ENCODE measurements around the gene LEPROT. TPM values are rescaled to one million over a fixed set of nuclear protein-coding genes. Genes with fewer than 3 reads are reported as not detected.
A peak's percentile ranks its signal among the peaks of the same experiment; 100 is the strongest.

Gene LEPROT
- total and polyA plus RNA-seq, 2 of the 8 experiments (the other 6 are each of a cell fraction or from before 2014, with no cell fraction given), result 25.7 to 27.2 TPM

DNA sequence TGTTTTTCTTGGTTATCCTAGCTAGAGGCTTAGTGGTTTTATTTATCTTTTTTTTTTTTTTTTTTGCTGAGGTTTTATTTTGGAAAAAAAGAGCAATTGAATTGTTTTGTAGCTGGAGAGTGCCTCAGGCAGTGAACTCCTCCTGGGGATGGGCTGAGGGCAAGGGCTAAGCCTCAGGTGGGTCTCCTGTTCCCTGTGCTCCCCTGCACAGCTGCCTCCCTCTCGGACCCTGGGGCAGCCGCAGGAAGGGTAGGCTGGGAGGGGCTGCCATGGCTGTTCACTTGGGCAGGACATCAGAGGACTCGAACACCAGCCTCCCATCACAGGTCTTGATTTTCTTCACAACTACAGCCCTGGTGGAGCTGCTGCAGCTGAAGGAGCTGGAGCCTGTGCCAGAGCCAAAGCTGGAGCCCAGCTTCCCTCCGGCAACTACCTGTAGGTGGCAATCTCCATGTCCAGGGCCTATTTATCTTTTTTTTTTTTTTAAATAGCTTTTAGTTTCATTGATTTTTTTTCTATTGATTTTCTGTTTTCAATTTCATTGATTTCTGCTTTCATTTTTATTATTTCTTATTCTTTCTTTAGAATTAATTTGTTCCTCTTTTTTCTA, 28.9 kb downstream of the LEPROT start:
- Histone ChIP-seq H4K91ac (replicated peaks; ENCODE audit: insufficient read length, low read length) (no peak overlapping the region), H3K27me3 (replicated peaks in 1 of 4; ENCODE audit: control insufficient read depth in 3 of 4, extremely low read depth in 1 of 4, insufficient read depth in 3 of 4, low read length in 3 of 4) (no peaks in the 10 kb centered on the region; a peak in 1 of 7 replicates), H2AK5ac (ENCODE audit: low read depth, low read length) (no peak overlapping the region), H2BK20ac (ENCODE audit: low read length) (no peak overlapping the region), H2BK12ac (ENCODE audit: low read depth, low read length) (no peak overlapping the region), H3K9ac (replicated peaks in 1 of 4; ENCODE audit: extremely low read depth in 1 of 4, low read depth in 3 of 4, low read length in 3 of 4) (no peak overlapping the region), H3K56ac (replicated peaks; ENCODE audit: insufficient read length, low read depth, low read length) (no peak overlapping the region), H3K9me3 (ENCODE audit: insufficient read depth in 2 of 2, low read depth in 1 of 2, low read length in 1 of 2) (no peaks in the 10 kb centered on the region), H3K4ac (replicated peaks; ENCODE audit: insufficient read length, low read depth, low read length) (no peak overlapping the region), H2BK5ac (ENCODE audit: low read depth, low read length) (no peak overlapping the region), H4K5ac (ENCODE audit: insufficient read length, low read depth, low read length) (no peak overlapping the region), H3K36me3 (ENCODE audit: control insufficient read depth in 2 of 4, insufficient read depth in 4 of 4, low read length in 3 of 4) (no peaks in the 10 kb centered on the region), H2BK120ac (replicated peaks; ENCODE audit: low read depth, low read length) (no peak overlapping the region), H3K27ac (ENCODE audit: low read depth, low read length) (no peak overlapping the region), H2BK15ac (ENCODE audit: low read length) (no peak overlapping the region), H3K4me2 (ENCODE audit: insufficient read depth in 1 of 2, low read depth in 2 of 2, low read length in 2 of 2) (no peak overlapping the region), H3K79me2 (ENCODE audit: control insufficient read depth in 1 of 2, insufficient read depth in 2 of 2, low read length in 2 of 2) (no peaks in the 10 kb centered on the region), H3K18ac (ENCODE audit: extremely low read depth, low read length) (no peak overlapping the region), H4K20me1 (replicated peaks in 1 of 2; ENCODE audit: control insufficient read depth in 1 of 2, insufficient read depth in 2 of 2, low read length in 2 of 2) (no peaks in the 10 kb centered on the region), H3K23ac (ENCODE audit: insufficient read length) (no peak overlapping the region), H3K23me2 (ENCODE audit: low read depth, low read length) (no peaks in the 10 kb centered on the region), H3K4me1 (replicated peaks in 1 of 4; ENCODE audit: control insufficient read depth in 3 of 4, insufficient read depth in 4 of 4, low read length in 3 of 4) (peaks cover 0 to 5% (median 4%) of the 10 kb centered on the region in 4 experiments; a peak in 5 of 7 replicates), H2AFZ (ENCODE audit: low read length) (peak overlapping the region; percentile 62; the same call in 1 of the 2 replicates), H4K8ac (ENCODE audit: extremely low read depth, insufficient read depth, low read length) (no peak overlapping the region), H3K4me3 (ENCODE audit: extremely low read depth in 1 of 4, insufficient read depth in 2 of 4, low read depth in 3 of 4, low read length in 4 of 4) (no peak overlapping the region), H3K79me1 (ENCODE audit: low read depth, low read length) (no peaks in the 10 kb centered on the region), H3K14ac (ENCODE audit: insufficient read length) (no peak overlapping the region)
- CTCF ChIA-PET (ENCODE audit: partially characterized antibody), result interaction anchor here (0.9 to 1.3 kb wide), 7 partner anchors 9 to 224 kb away, joined by 3 to 10 read pairs (median 4); no protein-coding TSS in a partner anchor
- POLR2A ChIA-PET (ENCODE audit: partially characterized antibody), result interaction anchor here (0.8 to 1.2 kb wide), 2 partner anchors 8 to 29 kb away, joined by 3 read pairs; partner anchors contain the start of genes LEPR and LEPROT
- WGBS, 2 experiments (ENCODE audit: extremely low coverage in 1 of 2, insufficient coverage in 1 of 2, insufficient read length in 1 of 2, insufficient replicate concordance in 2 of 2, low coverage in 1 of 2, low lambda C conversion rate in 2 of 2, missing lambda C conversion rate in 1 of 2), result 100% methylated on average over 4 of the region's 4 CpGs; no CpG with 5 or more reads in 1 of the 2 experiments
- DNase-seq (ENCODE audit: low read depth in 1 of 2, low spot score in 2 of 2), result no peak
- FAIRE-seq, result no peak
- no peak for TF ChIP-seq SIN3A (conservative IDR thresholded peaks at IDR 0.05 in 1 of 2, IDR thresholded peaks at IDR 0.05 in 1 of 2; ENCODE audit: low read depth in 1 of 2, low read length in 2 of 2)
- peak; percentile 13 to 46 (median 34); a peak in 3 of 4 replicates for TF ChIP-seq CTCF (IDR thresholded peaks at IDR 0.05; ENCODE audit: control extremely low read depth in 1 of 3, insufficient read depth in 1 of 3, low read depth in 1 of 3, low read length in 3 of 3)
- TF ChIP-seq ATF2 (IDR thresholded peaks at IDR 0.05; ENCODE audit: low read length), result no peak
- no peak for TF ChIP-seq CHD2 (IDR thresholded peaks at IDR 0.05; ENCODE audit: low read length)
- TF ChIP-seq RAD21 (IDR thresholded peaks at IDR 0.05 in 1 of 2, conservative IDR thresholded peaks at IDR 0.05 in 1 of 2; ENCODE audit: low read depth in 2 of 2, low read length in 2 of 2), result peak in 1 of 2 experiments; percentile 14; a peak in 1 of 4 replicates
- TF ChIP-seq SUZ12 (IDR thresholded peaks at IDR 0.05; ENCODE audit: low read length), result no peak

All from H1 (cell line).